AG08395 (cell line): ENCODE results near the gene KLF7.
"Not testable (repeated sequence)": the region's sequence is repeated elsewhere in the genome, so short reads cannot be mapped to it uniquely, and the experiment has no call there.

Source experiments
- DNase-seq: peaks from one replicate; pipeline ENCODE4 v3.0.0; 2012; ENCODE audit warnings: mixed read lengths, low spot score

KLF7 gene

GRCh38 chr2:207064128-207064690 lies 101.5 kb downstream of the KLF7 start:
- no peak for DNase-seq

- no peak for DNase-seq
These were observed 104.6 kb downstream of the KLF7 start for GRCh38 chr2:207061181-207061580.

DNA sequence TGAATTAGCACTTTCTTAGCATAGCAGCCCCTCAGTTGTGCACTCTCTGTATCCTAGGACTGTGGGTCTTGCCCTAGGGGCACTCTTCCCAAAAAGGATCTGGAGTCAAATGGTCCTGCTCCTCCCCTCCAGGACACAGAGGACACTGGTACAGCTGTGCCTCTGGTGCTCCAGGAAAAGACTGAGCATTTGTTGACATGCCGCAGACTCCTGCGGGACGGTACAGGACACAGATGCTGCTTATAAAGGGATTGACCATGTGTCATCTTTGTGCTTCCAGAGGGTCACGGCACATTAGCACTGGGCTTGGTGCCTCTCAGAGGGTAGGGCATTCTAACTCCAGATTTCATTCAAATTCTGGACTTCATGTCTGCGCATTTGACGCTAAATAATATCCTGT lies 110.5 kb downstream of the KLF7 start:
- DNase-seq = no peak

- DNase-seq = no peak
These were observed 111.2 kb downstream of the KLF7 start for GRCh38 chr2:207054521-207054920.

GRCh38 chr2:207051385-207051965 lies 114.3 kb downstream of the KLF7 start:
- DNase-seq = no peak

DNA sequence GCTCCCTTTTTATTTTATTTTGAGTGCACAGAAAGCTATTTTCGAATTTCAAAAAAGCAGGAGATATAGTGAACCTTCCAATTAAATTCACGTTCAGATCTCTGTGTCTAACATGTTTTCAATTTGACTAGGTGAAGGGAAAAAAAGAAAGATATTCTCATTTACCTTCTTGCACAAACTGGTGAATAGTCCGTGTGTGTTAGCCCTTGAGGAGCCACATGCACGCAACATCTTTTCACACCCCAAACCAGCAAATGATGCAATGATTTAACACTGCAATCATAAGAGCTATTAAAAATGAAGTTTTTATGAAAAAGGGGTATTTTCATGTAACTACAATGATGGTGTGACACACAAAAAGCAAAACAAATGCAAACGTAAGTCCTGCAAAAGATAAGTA lies 116.6 kb downstream of the KLF7 start:
- DNase-seq = no peak

- DNase-seq = no peak
These were observed 117.3 kb downstream of the KLF7 start for GRCh38 chr2:207048416-207048815.

GRCh38 chr2:207046724-207047123 lies 119.0 kb downstream of the KLF7 start:
- peak; percentile 32 for DNase-seq

DNA sequence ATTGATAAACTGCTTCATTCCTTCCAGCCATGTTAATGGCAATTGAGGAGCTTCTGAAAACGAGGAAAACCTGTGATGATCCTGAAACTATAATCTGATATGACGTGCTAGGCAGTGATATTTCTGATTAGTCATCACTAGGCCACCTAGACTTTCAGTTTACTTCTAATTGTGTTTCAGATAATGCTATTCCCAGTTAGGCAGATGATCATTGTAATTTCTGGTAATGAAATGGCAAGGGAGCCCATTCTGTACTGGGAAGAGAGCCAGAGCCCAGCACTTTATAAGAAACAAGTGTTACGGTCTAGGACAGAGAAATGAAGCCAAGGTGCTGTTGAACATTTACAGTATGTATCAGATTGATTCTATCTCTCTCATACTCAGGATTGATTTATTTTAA lies 120.2 kb downstream of the KLF7 start:
- DNase-seq = no peak

- DNase-seq = no peak
These were observed 121.1 kb downstream of the KLF7 start for GRCh38 chr2:207044379-207045362.

DNA sequence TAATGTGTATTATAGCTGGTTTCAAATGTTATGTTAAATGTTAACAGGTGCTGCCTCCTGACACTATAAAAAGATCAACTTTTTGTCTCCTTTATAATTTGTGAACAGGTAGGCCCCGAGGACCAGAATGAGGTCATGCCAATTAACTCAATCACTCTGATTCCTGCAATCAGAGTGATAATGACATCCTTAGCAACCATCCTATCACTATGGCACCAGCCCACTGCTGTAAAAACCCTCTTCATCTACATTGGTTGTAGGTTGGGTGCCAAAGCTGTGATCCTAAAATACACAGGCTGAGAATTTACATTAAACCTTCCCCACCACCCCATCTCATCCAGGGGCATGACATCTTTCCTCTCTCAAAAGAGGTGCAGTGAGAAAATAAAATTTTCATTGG lies 122.9 kb downstream of the KLF7 start:
- DNase-seq = no peak

DNA sequence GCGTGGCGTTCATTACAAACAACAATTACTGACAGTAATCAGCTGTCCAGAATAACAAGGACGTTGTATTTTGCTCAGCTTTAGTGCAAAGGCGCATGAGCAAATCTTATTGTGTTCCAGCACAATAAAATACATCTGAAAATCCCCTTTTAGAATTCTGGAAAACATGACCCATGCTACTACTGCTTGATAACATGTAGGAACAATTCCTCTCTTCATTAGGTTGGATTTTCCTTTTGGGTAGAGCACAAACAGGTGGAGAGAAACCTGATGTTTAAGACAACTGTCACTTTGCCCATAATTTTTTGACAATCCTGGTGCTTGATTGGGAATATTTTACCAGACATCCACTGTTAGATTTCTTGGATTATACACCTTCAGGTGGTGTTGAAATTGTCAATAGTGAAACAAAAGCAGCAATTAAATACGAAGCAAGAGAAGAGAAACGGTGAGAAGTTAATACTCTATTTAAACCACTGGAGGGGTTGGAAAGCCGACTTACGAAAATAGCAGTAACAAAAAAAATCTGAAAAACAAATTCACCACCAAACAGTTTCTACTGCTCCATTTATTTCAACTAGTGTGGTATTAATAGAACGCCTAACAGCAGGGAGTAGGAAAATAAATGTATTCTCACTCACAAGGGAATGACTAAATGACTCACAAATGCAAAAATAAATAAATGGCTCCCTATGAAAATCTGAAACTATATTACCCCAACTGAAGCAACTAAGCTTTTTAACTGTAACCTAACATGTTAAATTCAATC lies 123.8 kb downstream of the KLF7 start:
- no peak for DNase-seq

GRCh38 chr2:207041279-207041678 lies 124.5 kb downstream of the KLF7 start:
- DNase-seq = no peak

GRCh38 chr2:207040696-207041095 lies 125.1 kb downstream of the KLF7 start:
- no peak for DNase-seq

GRCh38 chr2:207039225-207039624 lies 126.5 kb downstream of the KLF7 start:
- no peak for DNase-seq

- no peak for DNase-seq
These were observed 127.4 kb downstream of the KLF7 start for GRCh38 chr2:207038299-207038698.

DNA sequence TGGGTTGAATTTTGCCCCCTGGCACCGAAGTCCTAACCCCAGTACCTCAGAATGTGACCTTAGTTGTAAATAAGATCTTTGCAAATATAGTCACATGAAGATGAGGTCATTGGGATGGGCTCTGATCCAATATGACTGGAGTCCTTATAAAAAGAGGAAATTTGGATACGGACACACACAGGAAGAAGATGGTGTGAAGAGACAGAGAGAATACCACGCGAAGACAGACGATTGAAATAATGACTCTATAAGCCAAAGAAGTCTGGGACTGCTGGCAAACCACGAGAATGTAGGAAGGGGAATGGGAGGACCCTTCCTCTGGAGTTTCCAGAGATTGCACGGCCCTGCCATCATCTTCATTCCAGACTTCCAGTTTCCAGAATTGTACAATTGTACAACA lies 127.9 kb downstream of the KLF7 start:
- no peak for DNase-seq

- not testable (repeated sequence) for DNase-seq
These were observed 128.7 kb downstream of the KLF7 start for GRCh38 chr2:207037023-207037422.

- no peak for DNase-seq
These were observed 129.9 kb downstream of the KLF7 start for GRCh38 chr2:207035875-207036274.

- DNase-seq = no peak
These were observed 133.3 kb downstream of the KLF7 start for GRCh38 chr2:207032490-207032889.
